B cell (primary cell): Measurements from ENCODE around the gene NAA11. TPM values are rescaled to one million over a fixed set of nuclear protein-coding genes. Genes with fewer than 3 reads are reported as not detected.

Source experiments
- ATAC-seq: fragments of 200-7000 bp; cut with Tn5 transposase; one replicate; pipeline ENCODE4 v1.10.0; 2021; ENCODE audit warnings: low read depth, mild to moderate bottlenecking, moderate number of reproducible peaks, moderate library complexity
- CTCF ChIA-PET: fragments of 350-600 bp; sonication (Branson Sonifier 250); formaldehyde crosslinking; loops from one replicate; lab custom pipeline; 2021; ENCODE audit warnings: antibody characterized with exemption, inconsistent platforms; lab: Charles Lee
- POLR2A ChIA-PET: fragments of 350-600 bp; sonication (Branson Sonifier 250); formaldehyde crosslinking; loops from one replicate; lab custom pipeline; 2021; ENCODE audit warnings: antibody characterized with exemption; lab: Charles Lee
- DNase-seq: peaks from one replicate; pipeline ENCODE4 v3.0.0; 2013
- H2AFZ ChIP-seq: 2 replicates; pipeline ENCODE4 v1.6.1; 2012; ENCODE audit warnings: mild to moderate bottlenecking, low read depth, low read length; ENCODE audit not compliant: insufficient read depth, poor library complexity, severe bottlenecking
- H3K27ac ChIP-seq, 2 donors: 1 replicate in 1 of 2; 2 replicates in 1 of 2; pipeline ENCODE4 v1.5.1; 2012 to 2013; ENCODE audit warnings: low read length in 2 of 2, mild to moderate bottlenecking in 2 of 2, moderate library complexity in 1 of 2
- H3K27me3 ChIP-seq, 4 experiments: fragments of 200-600 bp in 1 of 4; sonication (generic) in 1 of 4; replicated peaks in 1 of 4; 1 replicate in 2 of 4; 2 replicates in 2 of 4; pipeline versions ENCODE4 v1.6.1 to v1.7.0; 2013 to 2016; ENCODE audit warnings: low read length in 3 of 4, mild to moderate bottlenecking in 2 of 4, mixed read lengths in 1 of 4, moderate library complexity in 1 of 4; ENCODE audit not compliant: insufficient read depth in 4 of 4, control insufficient read depth in 3 of 4; ENCODE audit errors: control extremely low read depth in 1 of 4
- H3K36me3 ChIP-seq, 2 experiments: replicated peaks in 1 of 2; 1 replicate in 1 of 2; 2 replicates in 1 of 2; pipeline versions ENCODE4 v1.6.1 to v1.7.1; 2013; ENCODE audit warnings: low read length in 1 of 2; ENCODE audit not compliant: insufficient read depth in 2 of 2, control insufficient read depth in 1 of 2; ENCODE audit errors: control extremely low read depth in 1 of 2, extremely low read depth in 1 of 2
- H3K4me1 ChIP-seq, 2 donors: fragments of 200-600 bp in 1 of 2; sonication (generic) in 1 of 2; 1 replicate in 1 of 2; 2 replicates in 1 of 2; pipeline versions ENCODE4 v1.5.1 to v1.6.1; 2013 to 2017; ENCODE audit warnings: low read length in 2 of 2; ENCODE audit not compliant: control insufficient read depth in 2 of 2, insufficient read depth in 2 of 2
- H3K4me2 ChIP-seq: replicated peaks from 2 replicates; pipeline ENCODE3; 2012; ENCODE audit warnings: mild to moderate bottlenecking, low read depth, low read length; ENCODE audit not compliant: poor library complexity, severe bottlenecking
- H3K4me3 ChIP-seq, 5 experiments: fragments of 200-600 bp in 1 of 5; sonication (generic) in 1 of 5; 1 replicate in 3 of 5; 2 replicates in 2 of 5; pipeline versions ENCODE4 v1.5.1 to v1.7.0; 2011 to 2016; ENCODE audit warnings: low read length in 4 of 5, mild to moderate bottlenecking in 4 of 5, low read depth in 2 of 5, control low read depth in 1 of 5, moderate library complexity in 1 of 5; ENCODE audit not compliant: insufficient read depth in 1 of 5; ENCODE audit errors: control extremely low read depth in 1 of 5, extremely low read depth in 1 of 5
- H3K79me2 ChIP-seq: fragments of 200-600 bp; sonication (generic); one replicate; pipeline ENCODE4 v1.6.0; 2016; ENCODE audit warnings: low read length; ENCODE audit not compliant: control insufficient read depth, insufficient read depth
- H3K9ac ChIP-seq: fragments of 200-600 bp; sonication (generic); 2 replicates; pipeline ENCODE4 v1.6.1; 2017; ENCODE audit warnings: mild to moderate bottlenecking, low read length, moderate library complexity
- H3K9me3 ChIP-seq, 3 donors: one replicate each; pipeline versions ENCODE4 v1.6.1 to v1.7.1; 2013; ENCODE audit warnings: low read length in 2 of 3; ENCODE audit not compliant: control insufficient read depth in 2 of 3, insufficient read depth in 1 of 3; ENCODE audit errors: control extremely low read depth in 1 of 3
- H4K20me1 ChIP-seq: 2 replicates; pipeline ENCODE4 v1.6.0; 2012; ENCODE audit warnings: mild to moderate bottlenecking, low read length; ENCODE audit not compliant: insufficient read depth, control insufficient read depth, poor library complexity, severe bottlenecking
- H3K27ac Mint-ChIP-seq: one replicate; pipeline ENCODE4 v1.8.0; 2021; ENCODE audit warnings: mixed read lengths
- H3K27me3 Mint-ChIP-seq: one replicate; pipeline ENCODE4 v1.8.0; 2021; ENCODE audit warnings: mixed read lengths
- H3K4me1 Mint-ChIP-seq: one replicate; pipeline ENCODE4 v1.8.0; 2021; ENCODE audit warnings: mixed read lengths
- H3K4me3 Mint-ChIP-seq: one replicate; pipeline ENCODE4 v1.8.0; 2021; ENCODE audit warnings: mixed read lengths
- H3K9me3 Mint-ChIP-seq: one replicate; pipeline ENCODE4 v1.8.0; 2022; ENCODE audit warnings: mixed read lengths; ENCODE audit not compliant: insufficient read depth
- EZH2 ChIP-seq: IDR thresholded peaks from 2 replicates; pipeline ENCODE4 v1.6.1; 2012; ENCODE audit warnings: borderline replicate concordance, low read depth, mild to moderate bottlenecking, moderate library complexity, low read length; ENCODE audit not compliant: insufficient read depth, poor library complexity, severe bottlenecking
- WGBS: methylation state at CpG from one replicate; pipeline ENCODE4 v1.1.5; 2013; ENCODE audit warnings: missing lambda C conversion rate; ENCODE audit not compliant: insufficient coverage; 5-methylcytosine and 5-hydroxymethylcytosine counted together
- intact Hi-C: fragments of 100-400 bp; cut with micrococcal nuclease; formaldehyde crosslinking; loops from one replicate; pipeline ENCODE4 v1.10.0; 2022
- polyA plus RNA-seq: library from polyadenylated mRNA; depleted of rRNA; stranded (reverse); fragments of >200 nt; gene quantifications from 2 replicates; pipeline ENCODE4 v1.2.3, GENCODE V29; 2012
- total RNA-seq, 2 donors: library from RNA; stranded (reverse); fragments of 120-200 nt in 1 of 2; gene quantifications; 1 replicate in 1 of 2; 2 replicates in 1 of 2; pipeline versions ENCODE4 v1.2.3 to v1.2.4, GENCODE V29; 2013 to 2022
- TF ChIP-seq, protein P1 (sequence below): fragments of 200-600 bp; IDR thresholded peaks from one replicate; pipeline ENCODE4 v1.8.0; 2022; ENCODE audit warnings: antibody characterized with exemption, mild to moderate bottlenecking

Gene NAA11
- total and polyA plus RNA-seq, 2 donors (not counting 1 experiment from before 2014, with no cell fraction given), result not detected

DNA sequence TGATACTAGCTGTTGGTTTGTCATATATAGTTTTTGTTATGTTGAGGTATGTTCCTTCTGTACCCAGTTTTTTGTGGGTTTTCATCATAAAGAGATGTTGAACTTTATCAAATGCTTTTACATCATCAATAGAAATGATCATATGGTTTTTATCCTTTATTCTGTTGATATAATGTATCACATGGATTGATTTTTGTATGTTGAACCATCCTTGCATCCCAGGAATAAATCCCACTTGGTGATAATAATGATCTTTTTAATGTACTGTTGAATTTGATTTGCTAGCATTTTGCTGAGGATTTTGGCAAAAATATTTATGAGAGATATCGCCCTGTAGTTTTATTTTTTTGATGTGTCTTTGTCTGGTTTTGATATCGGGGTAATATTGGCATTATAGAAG, 22.5 kb upstream of the NAA11 start:
- H3K9me3 Mint-ChIP-seq, result peaks cover 6% of the 10 kb centered on the region
- H2AFZ ChIP-seq, result no peak overlapping the region
- no peak for ATAC-seq
- no peaks in the 10 kb centered on the region for H3K36me3 ChIP-seq
- H3K4me1 Mint-ChIP-seq, result no peaks in the 10 kb centered on the region
- H3K27ac Mint-ChIP-seq, result no peak overlapping the region
- H3K27ac ChIP-seq, result no peak overlapping the region
- H3K27me3 Mint-ChIP-seq, result no peaks in the 10 kb centered on the region
- 60% methylated on average over 1 of the region's 2 CpGs for WGBS
- POLR2A ChIA-PET, result no interaction called here
- DNase-seq, result no peak
- H3K9me3 ChIP-seq, result peaks cover 0 to 5% (median 0%) of the 10 kb centered on the region in 3 donors
- H3K4me3 Mint-ChIP-seq, result no peak overlapping the region
- H3K27me3 ChIP-seq, result no peaks in the 10 kb centered on the region
- intact Hi-C loops, result no loop called here
- no peak overlapping the region for H3K9ac ChIP-seq
- CTCF ChIA-PET, result no interaction called here
- TF ChIP-seq, protein P1, sequence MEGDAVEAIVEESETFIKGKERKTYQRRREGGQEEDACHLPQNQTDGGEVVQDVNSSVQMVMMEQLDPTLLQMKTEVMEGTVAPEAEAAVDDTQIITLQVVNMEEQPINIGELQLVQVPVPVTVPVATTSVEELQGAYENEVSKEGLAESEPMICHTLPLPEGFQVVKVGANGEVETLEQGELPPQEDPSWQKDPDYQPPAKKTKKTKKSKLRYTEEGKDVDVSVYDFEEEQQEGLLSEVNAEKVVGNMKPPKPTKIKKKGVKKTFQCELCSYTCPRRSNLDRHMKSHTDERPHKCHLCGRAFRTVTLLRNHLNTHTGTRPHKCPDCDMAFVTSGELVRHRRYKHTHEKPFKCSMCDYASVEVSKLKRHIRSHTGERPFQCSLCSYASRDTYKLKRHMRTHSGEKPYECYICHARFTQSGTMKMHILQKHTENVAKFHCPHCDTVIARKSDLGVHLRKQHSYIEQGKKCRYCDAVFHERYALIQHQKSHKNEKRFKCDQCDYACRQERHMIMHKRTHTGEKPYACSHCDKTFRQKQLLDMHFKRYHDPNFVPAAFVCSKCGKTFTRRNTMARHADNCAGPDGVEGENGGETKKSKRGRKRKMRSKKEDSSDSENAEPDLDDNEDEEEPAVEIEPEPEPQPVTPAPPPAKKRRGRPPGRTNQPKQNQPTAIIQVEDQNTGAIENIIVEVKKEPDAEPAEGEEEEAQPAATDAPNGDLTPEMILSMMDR, result no peak
- no peak for TF ChIP-seq EZH2
- H3K4me1 ChIP-seq, result no peaks in the 10 kb centered on the region
- H3K79me2 ChIP-seq, result no peaks in the 10 kb centered on the region
- H3K4me2 ChIP-seq, result no peak overlapping the region
- H4K20me1 ChIP-seq, result no peaks in the 10 kb centered on the region
- H3K4me3 ChIP-seq, result no peak overlapping the region

DNA sequence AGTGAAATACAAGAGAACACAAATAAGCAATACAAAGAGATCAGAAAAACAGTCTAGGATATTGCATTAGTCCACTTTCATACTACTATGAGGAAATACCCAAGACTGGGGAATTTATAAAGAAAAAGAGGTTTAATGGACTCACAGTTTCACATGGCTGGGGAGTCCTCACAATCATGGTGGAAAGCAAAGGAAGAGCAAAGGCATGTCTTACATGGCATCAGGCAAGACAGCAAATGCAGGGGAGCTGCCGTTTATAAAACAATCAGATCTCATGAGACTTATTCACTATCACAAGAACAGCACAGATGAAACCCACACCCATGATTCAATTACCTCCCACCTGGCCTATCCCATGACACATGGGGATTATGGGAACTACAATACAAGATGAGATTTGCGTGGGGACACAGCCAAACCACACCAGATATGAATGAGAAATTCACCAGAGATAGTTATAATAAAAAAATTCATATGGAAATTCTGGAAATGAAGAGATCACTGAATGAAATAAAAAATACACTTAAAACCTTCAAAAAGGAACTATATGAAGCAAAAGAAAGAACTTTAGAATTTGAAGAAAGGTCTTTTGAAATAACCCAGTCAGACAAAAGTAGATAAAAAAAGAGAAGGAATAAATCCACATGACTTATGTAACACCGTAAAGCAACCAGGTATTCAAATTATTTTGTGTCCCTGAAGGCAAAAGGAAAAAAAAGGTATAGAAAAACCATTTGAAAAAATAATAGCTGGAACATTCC, 16.2 kb upstream of the NAA11 start:
- Mint-ChIP-seq H3K27ac (no peak overlapping the region), H3K27me3 (no peaks in the 10 kb centered on the region), H3K4me3 (no peak overlapping the region), H3K4me1 (no peaks in the 10 kb centered on the region), H3K9me3 (peaks cover 20% of the 10 kb centered on the region)
- Histone ChIP-seq H3K36me3 (no peaks in the 10 kb centered on the region), H3K9me3 (peaks cover 0 to 13% (median 7%) of the 10 kb centered on the region in 3 donors), H3K27me3 (no peaks in the 10 kb centered on the region), H3K27ac (no peak overlapping the region), H3K4me3 (no peak overlapping the region), H3K9ac (no peak overlapping the region), H2AFZ (no peak overlapping the region), H3K4me1 (no peaks in the 10 kb centered on the region), H4K20me1 (no peaks in the 10 kb centered on the region), H3K4me2 (no peak overlapping the region), H3K79me2 (no peaks in the 10 kb centered on the region)
- ATAC-seq (no peak), DNase-seq (no peak)
- intact Hi-C loops, result no loop called here
- TF ChIP-seq, protein P1, result no peak
- TF ChIP-seq EZH2, result no peak
- ChIA-PET POLR2A (no interaction called here), CTCF (no interaction called here)
- 100% methylated on average over 1 of the region's 3 CpGs for WGBS
